HepG2 (cell line): Measurements from ENCODE around the gene FAM180A.

ENCODE experiments used
- EZH2 ChIP-seq: conservative IDR thresholded peaks from 2 replicates; pipeline ENCODE4 v1.6.1; 2012; ENCODE audit warnings: mild to moderate bottlenecking, low read depth, low read length, moderate library complexity
- HDAC2 ChIP-seq: sonication (generic); formaldehyde crosslinking; IDR thresholded peaks from 2 replicates; pipeline ENCODE4 v1.4.0; 2020; ENCODE audit warnings: missing genetic modification reagents
- MYNN ChIP-seq: sonication (generic); formaldehyde crosslinking; IDR thresholded peaks from 2 replicates; pipeline ENCODE4 v1.4.0; 2020; ENCODE audit warnings: mild to moderate bottlenecking, low read depth, missing genetic modification reagents
- NR3C1 ChIP-seq: sonication (generic); formaldehyde crosslinking; IDR thresholded peaks from 2 replicates; pipeline ENCODE4 v1.4.0; 2020; ENCODE audit warnings: missing genetic modification reagents
- POLR2A ChIP-seq, 2 experiments: IDR thresholded peaks; 2 replicates each; pipeline ENCODE4 v1.6.1; 2011; ENCODE audit warnings: low read depth in 2 of 2, low read length in 2 of 2, mild to moderate bottlenecking in 1 of 2, moderate library complexity in 1 of 2; ENCODE audit not compliant: insufficient read depth in 1 of 2
- SOX13 ChIP-seq, 3 experiments: fragments of 450-650 bp in 1 of 3; sonication (generic) in 1 of 3; formaldehyde crosslinking in 1 of 3; IDR thresholded peaks in 2 of 3; conservative IDR thresholded peaks in 1 of 3; 2 replicates each; pipeline versions ENCODE4 v1.5.0 to v1.6.1; 2016 to 2020; ENCODE audit warnings: antibody characterized with exemption in 1 of 3, mild to moderate bottlenecking in 1 of 3, missing compliant biosample characterization in 1 of 3, missing genetic modification reagents in 1 of 3, moderate library complexity in 1 of 3
- TP53 ChIP-seq: sonication (generic); formaldehyde crosslinking; conservative IDR thresholded peaks from 2 replicates; pipeline ENCODE4 v1.4.0; 2020; ENCODE audit warnings: missing genetic modification reagents
- U2AF1 ChIP-seq: fragments of 200-400 bp; formaldehyde crosslinking; optimal IDR thresholded peaks from 2 replicates; pipeline ENCODE3; 2017; ENCODE audit warnings: mild to moderate bottlenecking, low read depth, low read length
- ZNF160 ChIP-seq: sonication (generic); formaldehyde crosslinking; IDR thresholded peaks from 2 replicates; pipeline ENCODE4 v1.8.0; 2022; ENCODE audit warnings: mild to moderate bottlenecking, inconsistent platforms, missing genetic modification reagents
- TF ChIP-seq, protein P1 (sequence below): sonication (generic); formaldehyde crosslinking; IDR thresholded peaks from 2 replicates; pipeline ENCODE4 v1.5.0; 2020; ENCODE audit warnings: mild to moderate bottlenecking, missing genetic modification reagents, moderate library complexity
- TF ChIP-seq, protein P2 (sequence below): sonication (generic); formaldehyde crosslinking; IDR thresholded peaks from 2 replicates; pipeline ENCODE4 v1.9.0; 2021; ENCODE audit warnings: missing genetic modification reagents, mild to moderate bottlenecking, borderline replicate concordance
- TF ChIP-seq, protein P3 (sequence below): IDR thresholded peaks from 2 replicates; pipeline ENCODE4 v1.6.1; 2016

DNA sequence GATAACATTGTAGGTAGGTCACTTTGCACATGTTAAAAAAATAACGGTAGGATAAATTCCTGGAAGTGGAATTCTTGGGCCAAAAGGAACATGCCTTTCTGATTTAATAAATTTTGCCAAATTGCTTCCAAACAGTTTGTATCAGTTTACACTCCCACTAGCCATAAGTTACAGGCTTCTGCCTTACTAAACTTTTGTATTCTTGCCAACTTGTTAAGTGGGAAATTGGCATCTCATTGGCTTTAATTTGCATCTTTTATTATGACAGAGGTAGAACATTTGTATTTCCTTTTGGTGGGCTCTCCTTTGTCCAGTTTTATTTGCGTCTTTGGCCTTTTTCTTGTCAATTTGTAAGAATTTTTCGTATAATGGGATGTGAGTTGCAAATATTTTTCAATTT lies 38.3 kb upstream of the FAM180A start:
- TF ChIP-seq, protein P1, sequence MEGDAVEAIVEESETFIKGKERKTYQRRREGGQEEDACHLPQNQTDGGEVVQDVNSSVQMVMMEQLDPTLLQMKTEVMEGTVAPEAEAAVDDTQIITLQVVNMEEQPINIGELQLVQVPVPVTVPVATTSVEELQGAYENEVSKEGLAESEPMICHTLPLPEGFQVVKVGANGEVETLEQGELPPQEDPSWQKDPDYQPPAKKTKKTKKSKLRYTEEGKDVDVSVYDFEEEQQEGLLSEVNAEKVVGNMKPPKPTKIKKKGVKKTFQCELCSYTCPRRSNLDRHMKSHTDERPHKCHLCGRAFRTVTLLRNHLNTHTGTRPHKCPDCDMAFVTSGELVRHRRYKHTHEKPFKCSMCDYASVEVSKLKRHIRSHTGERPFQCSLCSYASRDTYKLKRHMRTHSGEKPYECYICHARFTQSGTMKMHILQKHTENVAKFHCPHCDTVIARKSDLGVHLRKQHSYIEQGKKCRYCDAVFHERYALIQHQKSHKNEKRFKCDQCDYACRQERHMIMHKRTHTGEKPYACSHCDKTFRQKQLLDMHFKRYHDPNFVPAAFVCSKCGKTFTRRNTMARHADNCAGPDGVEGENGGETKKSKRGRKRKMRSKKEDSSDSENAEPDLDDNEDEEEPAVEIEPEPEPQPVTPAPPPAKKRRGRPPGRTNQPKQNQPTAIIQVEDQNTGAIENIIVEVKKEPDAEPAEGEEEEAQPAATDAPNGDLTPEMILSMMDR (CRISPR knock-in tag), result no peak
- TF ChIP-seq NR3C1 (CRISPR knock-in tag) (no peak), MYNN (CRISPR knock-in tag) (no peak), HDAC2 (no peak), U2AF1 (no peak), ZNF160 (no peak), POLR2A (IDR thresholded peaks at IDR 0.05; ENCODE audit: insufficient read depth in 1 of 2, low read depth in 2 of 2, low read length in 2 of 2) (no peak), SOX13 (IDR thresholded peaks at IDR 0.05) (no peak), SOX13 (CRISPR knock-in tag; conservative IDR thresholded peaks at IDR 0.05 in 1 of 2, IDR thresholded peaks at IDR 0.05 in 1 of 2) (no peak), TP53 (CRISPR knock-in tag) (no peak), EZH2 (no peak)
- TF ChIP-seq, protein P2, sequence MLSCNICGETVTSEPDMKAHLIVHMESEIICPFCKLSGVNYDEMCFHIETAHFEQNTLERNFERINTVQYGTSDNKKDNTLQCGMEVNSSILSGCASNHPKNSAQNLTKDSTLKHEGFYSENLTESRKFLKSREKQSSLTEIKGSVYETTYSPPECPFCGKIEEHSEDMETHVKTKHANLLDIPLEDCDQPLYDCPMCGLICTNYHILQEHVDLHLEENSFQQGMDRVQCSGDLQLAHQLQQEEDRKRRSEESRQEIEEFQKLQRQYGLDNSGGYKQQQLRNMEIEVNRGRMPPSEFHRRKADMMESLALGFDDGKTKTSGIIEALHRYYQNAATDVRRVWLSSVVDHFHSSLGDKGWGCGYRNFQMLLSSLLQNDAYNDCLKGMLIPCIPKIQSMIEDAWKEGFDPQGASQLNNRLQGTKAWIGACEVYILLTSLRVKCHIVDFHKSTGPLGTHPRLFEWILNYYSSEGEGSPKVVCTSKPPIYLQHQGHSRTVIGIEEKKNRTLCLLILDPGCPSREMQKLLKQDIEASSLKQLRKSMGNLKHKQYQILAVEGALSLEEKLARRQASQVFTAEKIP (CRISPR knock-in tag), result no peak
- TF ChIP-seq, protein P3, sequence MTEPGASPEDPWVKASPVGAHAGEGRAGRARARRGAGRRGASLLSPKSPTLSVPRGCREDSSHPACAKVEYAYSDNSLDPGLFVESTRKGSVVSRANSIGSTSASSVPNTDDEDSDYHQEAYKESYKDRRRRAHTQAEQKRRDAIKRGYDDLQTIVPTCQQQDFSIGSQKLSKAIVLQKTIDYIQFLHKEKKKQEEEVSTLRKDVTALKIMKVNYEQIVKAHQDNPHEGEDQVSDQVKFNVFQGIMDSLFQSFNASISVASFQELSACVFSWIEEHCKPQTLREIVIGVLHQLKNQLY (CRISPR knock-in tag), result no peak
